GM19324 (cell line): ENCODE measurements around the gene NEAT1.
A peak's percentile ranks its signal among the peaks of the same experiment; 100 is the strongest.

Experiments
- ATAC-seq: cut with Tn5 transposase; IDR thresholded peaks from one replicate; pipeline ENCODE4 v1.9.1; 2021; ENCODE audit warnings: mild to moderate bottlenecking, moderate library complexity; ENCODE audit not compliant: unreplicated experiment, low FRiP score

Gene NEAT1

DNA sequence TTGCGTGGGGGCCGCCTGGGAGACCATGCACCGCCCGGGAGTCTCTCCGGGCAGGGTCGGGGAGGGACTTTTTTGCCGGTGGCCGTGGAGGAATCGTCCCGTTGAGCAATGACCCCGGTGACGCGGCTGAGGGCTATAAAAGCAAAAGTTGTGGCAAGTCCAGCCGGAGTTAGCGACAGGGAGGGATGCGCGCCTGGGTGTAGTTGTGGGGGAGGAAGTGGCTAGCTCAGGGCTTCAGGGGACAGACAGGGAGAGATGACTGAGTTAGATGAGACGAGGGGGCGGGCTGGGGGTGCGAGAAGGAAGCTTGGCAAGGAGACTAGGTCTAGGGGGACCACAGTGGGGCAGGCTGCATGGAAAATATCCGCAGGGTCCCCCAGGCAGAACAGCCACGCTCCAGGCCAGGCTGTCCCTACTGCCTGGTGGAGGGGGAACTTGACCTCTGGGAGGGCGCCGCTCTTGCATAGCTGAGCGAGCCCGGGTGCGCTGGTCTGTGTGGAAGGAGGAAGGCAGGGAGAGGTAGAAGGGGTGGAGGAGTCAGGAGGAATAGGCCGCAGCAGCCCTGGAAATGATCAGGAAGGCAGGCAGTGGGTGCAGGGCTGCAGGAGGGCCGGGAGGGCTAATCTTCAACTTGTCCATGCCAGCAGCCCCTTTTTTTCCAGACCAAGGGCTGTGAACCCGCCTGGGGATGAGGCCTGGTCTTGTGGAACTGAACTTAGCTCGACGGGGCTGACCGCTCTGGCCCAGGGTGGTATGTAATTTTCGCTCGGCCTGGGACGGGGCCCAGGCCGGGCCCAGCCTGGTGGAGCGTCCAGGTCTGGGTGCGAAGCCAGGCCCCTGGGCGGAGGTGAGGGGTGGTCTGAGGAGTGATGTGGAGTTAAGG is at the start of gene NEAT1:
TSS of gene NEAT1 (plus strand) at position 166 of the 883 bp plus-strand sequence.
- no peak for ATAC-seq

DNA sequence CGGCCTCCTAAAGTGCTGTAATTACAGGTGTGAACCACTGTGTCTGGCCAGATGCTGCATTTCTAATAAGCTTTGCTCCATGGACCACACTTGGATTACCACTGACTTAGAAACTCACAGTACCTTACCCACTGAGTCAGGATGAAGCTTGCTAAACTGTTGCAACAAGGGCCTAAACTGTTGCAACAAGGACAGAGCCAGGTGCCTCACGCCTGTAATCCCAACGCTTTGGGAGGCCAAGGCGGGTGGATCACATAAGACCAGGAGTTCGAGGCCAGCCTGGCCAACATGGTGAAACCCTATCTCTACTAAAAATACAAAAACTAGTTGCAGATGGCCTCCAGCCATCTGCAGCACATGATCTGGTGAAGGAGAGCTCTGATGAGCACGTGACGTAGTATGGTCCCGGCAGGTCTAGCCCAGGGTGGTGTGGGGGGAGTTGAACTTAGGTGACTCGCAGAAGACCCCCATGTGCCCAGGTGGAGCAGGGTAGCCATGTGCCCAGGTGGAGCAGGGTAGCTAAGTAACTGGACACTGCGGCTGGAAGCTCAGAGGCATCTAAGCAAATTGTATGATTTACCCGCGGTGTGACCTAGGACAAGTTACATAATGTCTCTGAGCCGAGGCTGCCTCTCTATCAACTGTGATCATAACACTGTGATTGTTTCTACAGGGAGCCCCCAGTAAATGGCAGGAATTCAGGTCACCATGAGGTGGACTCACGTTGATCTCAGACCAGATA is 48.6 kb upstream of the NEAT1 start:
- ATAC-seq: no peak

DNA sequence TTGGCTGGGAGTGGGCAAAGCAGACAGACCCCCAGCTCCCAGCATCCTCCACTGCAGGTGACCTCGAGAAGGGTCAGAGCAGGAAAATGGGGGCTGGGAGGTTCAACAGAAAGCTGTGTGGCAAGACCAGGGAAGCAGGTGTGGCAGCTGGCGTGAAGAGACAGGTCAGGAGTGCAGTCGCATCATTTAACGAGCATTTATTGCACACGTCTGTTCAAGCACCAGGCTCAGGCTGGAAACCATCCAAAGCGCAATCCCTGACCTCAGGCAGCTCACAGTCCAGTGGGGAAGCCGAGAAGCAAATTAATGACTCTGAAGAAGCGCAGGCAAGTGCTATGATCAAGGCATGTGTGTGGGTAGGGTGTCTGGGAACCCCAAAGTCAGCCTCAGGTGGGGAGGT is 47.6 kb upstream of the NEAT1 start:
- no peak for ATAC-seq

DNA sequence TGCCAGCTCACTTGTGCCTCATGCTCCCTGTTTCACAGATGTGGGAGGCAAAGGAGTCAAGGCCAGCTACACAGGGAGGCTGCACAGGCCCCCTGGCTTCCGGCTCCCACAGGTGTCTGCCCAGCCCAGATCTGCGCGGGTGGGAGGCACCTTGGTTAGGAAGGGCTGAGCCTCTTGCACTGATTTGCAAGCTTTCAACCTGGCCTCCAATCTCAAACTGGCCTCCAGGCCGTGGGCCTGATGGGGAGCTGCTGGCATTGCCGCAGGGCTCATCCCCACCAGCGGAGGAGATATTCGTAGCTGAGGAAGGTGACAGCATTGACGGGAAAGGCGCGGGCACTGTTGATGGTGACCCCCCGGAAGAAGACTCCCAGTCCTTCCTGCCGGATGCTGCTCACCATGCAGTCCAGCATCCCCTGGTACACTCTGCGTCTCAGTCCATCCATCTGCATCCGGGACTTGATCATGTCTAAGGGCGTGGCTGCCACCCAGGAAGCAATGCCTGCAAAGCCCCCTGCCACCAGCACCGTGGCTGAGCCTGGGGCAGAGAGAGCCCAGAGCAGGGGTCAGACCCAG is 46.4 kb upstream of the NEAT1 start:
- no peak for ATAC-seq

DNA sequence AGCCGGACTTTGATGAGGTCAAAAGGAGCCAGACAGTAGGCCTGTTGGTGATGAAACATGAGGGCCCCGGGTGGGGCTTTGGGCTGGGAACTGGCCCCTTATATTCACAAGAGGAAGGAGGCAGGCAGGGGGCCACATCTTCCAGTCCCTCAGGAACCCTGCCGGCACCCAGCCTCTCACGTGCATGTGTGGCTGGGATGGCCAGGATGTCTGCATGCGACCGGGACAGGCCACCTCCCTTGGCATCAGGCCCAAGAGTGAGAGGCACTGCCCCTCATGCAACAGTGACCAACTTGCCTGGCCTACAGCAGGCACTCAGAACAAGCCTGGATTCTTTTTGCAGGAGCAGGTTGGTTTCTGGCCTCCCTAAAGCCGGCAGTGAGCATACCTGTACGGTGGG is 45.6 kb upstream of the NEAT1 start:
- ATAC-seq: no peak

DNA sequence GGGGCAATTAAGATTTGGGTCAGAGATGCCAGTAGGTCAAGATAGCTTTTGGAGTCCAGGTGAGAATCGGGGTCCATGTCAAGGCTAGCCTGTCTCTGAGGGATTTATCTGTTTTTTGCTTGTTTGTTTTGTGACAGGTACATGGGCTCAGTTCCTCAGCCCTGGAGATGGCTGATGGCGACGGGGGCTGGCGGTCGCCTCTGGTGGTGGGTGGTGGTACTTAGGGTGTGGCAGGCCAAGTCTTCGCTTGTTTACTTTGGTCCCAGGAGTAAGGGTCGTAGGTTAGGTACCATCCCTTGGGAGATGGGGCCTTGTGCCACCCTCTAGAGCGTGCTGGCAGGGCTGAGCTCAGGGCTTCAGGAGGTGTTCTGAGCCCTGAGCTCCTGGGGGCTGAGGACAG is 44.8 kb upstream of the NEAT1 start:
- no peak for ATAC-seq

DNA sequence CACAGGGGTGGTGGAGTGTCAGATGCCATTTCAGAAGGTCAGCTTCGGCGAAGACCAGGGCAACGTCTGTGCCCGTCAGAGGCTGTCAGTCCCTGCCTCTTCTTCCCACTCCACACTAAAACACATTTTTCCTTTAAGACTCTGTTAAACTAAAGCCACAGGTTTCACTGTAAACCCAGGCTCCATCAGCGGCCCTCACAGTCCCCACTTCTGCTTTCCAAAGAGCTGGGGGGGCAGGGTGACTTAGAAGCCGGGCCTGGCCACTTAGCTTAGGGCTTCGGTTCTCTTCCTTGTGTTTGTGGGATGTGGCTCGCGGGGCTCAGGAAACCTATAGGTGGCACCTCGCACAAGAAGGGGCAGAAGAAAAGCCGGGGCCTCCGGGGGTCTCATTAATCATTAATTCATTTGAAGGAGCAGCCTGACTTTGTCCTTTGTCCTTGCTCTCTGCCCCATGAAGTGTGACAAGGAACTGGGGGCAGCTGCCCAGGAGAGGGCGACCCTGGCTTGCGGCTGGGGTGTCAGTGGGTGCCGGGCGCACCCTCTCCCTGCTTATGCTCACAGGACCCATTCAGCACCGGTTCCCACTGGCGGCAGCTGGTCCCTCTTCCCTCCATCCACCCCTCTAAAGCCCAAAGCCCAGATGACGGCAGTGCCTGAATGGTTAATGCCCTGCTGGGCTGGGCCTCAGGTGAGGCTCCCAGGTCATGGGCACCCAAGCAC is 44.2 kb upstream of the NEAT1 start:
- ATAC-seq: no peak

DNA sequence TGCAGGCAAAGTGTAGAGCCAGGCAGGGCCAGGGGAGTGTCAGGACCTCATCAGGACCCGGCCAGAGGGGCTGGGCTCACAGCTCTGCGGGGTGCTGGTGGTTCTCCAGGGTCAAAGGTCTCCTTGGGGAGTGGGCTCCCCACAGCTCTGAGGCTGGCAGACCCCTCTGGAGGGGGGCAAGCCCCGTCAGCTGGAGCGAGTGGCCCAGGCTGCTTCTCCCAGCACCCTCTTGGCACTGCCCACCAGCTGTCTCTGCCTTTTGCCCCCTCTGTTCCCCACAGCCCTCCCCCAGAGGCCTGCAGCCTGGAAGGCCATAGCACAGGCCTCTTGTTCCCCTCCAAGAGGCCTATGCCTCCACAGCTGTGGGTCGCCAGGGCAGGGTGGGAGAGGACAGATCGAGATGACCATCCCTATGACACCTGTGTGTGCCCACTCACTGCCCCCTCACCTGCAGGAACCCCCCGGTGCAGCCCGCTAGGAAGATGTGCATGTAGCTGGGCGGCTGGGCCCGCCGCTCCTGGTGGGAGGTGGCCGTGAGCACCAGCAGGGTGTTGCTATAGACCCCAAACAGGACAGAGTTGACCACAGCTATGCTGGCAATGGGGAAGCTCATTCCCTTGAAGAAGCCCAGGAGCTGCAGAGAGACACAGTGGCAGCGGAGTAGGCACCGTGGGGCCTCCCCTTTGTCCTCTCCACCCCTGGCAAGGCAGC is 43.5 kb upstream of the NEAT1 start:
- no peak for ATAC-seq

DNA sequence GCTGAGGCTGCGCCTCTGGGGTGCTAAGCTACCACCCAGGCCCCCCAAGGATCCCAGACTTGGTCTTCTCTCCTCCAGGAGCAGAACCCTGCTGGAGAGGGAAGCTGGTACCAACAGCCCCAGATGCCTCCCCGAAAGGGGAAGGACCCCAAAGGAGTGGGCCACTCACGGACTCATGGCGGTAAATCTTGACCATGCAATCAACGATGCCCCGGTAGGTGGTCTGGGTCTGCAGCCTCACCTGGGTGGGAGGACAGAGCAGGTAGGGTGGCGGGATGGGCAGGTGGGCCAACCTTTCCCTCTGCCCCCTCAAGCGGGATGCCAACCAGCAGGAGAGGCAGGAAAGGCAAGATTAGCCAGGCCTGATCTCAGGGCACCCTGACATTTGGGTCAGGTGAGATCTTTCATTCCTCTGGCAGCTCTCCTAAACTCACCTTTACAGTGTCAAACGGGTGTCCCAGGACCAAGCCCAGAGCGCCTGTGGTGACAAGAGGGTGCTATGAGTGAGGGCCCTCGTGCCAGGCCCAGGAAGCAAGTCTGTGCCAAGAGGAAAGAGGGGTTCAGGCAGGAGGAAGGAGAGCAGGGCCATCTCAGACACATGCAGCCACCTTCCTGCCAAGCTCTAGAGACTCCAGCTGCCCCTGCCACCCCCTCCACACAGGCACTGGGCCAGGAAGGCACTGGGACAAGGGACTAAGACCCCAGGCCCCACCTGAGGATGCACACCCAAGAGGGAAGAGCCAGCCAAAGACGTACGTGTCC is 42.7 kb upstream of the NEAT1 start:
- no peak for ATAC-seq

DNA sequence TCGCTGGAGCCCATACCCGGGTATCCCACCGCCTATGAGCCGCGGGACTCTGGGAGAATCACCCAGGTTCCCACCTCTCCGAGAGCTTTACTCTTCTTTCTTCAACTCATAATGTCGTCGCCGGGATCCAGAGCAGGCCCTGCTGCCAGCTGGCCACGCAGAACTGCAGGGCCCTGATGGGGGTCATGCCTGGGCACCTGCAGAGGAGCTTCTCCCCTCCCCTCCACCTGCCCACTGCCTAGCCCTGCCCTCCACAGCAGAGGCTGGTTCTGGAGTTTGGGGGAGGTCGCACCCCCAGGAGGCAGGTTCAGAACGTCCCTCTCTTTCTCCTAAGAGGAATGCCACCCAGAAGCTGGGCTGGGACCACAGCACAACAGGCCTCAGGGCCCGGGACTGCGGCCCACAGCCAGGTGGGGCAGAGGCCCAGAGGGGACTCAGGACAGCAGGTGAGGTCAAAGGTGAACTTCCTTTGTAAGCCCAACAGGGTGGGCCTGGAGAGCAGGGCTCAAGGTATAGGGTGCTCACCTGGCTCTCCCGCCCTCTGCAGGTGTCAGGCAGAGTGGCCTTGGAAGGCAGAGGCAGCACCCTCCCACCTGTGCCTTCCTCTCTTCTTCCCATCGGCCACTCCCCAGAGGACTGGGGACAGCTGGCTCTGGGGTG is 42.0 kb upstream of the NEAT1 start:
- no peak for ATAC-seq

DNA sequence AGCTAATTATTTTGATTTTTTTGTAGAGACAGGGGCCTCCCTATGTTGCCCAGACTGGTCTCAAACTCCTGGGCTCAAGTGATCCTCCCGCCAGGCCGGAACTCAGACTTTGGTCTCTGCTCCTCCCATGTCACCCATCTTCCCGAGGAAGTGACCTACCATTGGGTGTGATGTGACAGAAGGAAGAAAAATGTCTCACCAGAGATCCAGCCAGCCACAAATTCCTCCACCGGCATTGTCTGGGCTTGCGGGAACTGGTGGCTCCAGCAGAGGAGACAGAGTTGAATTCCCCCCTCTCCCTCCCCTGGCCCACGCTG is 40.9 kb upstream of the NEAT1 start:
- peak; percentile 9 for ATAC-seq

DNA sequence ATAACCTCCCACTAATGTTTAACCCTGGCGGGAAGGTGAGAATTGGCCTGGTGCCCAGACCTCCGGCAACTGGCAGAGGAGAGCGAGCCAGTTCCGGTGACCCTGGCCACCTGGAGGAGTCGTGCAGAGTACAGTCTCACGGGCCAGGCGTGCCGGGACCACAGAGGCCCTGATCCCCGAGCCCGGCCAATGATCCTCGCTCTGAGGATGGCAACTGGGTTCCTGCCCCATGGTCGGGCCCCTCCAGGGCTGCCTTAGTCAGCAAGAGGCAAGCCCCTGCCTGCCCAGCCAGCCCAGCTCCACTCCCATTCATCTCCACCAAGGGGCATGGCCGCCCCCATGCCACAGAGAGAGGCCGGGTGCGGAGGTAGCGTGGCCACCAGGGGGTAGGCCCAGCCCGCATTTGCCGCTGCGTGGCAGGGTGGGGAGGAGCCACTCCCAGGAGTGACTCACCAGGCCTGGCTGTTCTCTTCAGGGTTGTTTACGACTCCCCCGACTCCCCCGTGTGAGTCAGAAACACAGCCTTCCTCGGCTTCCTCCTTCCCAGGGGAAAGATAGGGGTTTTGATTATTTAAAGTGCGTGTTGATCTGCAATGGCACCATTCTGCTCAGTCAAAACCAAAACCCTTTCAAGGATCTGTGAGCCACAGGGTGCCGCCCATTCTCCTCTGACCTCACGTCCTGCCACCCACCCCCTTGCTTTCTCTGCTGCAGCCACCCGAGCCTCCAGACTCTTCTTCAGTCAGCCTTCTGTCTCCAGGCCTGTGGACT is 40.4 kb upstream of the NEAT1 start, which contains the start of gene SLC25A45:
TSS of gene SLC25A45 (minus strand) at position 614 of the 771 bp plus-strand sequence. CDS start 695 bp downstream, outside the sequence.
- peak; percentile 51 for ATAC-seq

DNA sequence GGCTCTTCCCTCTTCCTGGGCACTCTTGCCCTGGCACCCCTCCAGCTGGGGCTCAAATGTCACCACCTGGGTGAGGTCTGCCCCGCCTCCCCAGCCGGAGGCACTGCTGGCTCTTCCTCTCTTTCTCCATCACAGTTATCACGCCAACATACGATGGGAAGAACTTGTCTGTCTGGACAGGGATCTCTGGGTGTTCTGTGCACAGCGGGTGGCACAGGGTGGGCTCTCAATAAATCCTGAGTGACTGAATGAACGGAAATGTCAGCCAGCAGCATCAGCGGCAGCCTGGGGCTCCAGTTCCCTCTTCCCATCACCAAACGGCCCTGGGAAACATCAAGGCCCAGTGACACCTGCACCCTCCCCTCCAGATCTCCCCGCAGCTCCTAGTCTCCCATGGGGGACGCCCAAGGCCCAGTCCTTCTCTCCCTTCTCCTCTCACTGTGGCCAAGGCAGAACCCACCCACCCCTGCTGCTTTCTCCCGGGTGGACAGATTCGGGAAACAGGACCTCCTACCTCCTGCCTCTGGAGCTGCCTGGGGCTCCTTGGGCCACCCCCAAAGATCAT is 39.7 kb upstream of the NEAT1 start:
- ATAC-seq: no peak

DNA sequence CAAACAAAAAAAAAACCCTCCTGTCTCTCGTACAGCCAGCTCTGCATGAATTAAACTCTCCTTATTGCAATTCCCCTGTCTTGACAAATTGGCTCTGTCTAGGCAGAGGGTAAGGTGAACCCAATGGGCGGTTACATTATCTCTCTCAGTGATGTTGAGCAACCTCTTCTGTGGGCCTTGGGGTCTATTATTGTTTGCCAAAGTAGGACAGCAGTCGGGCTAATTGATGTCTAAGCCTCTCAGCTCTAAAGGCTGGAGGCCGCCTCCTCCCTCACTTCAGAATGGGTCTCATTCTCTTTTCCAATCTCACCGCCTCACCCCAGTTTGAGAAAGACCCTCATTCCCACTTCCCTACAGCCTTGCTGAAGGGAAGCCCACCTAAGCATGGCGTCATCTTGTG is 38.8 kb upstream of the NEAT1 start:
- ATAC-seq: no peak

DNA sequence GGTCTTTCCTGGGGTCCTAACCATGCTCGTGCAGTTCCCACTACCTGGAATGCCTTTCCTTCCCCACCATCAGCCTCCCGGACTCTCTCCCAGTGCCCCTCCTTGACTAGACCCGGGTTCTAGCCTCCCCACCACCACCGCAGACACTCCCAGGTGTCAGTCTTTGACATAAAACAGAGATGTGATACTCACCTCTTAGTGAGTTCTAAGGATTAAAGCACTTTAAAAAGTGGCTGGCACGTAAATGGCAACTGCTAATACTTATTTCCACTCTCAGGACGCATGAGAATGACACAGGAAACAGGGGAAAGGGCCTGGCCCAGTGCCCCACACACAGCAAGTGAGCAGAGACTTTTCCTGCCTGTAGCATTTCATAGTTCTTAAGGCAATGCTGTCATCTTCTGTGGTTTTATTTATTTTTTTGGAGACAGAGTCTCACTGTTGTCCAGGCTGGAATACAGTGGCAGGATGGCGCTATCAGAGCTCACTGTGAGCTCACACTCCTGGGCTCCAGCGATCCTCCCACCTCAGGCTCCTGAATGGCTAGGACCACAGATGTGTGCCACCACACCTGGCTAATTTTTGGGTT is 38.2 kb upstream of the NEAT1 start:
- ATAC-seq: no peak

DNA sequence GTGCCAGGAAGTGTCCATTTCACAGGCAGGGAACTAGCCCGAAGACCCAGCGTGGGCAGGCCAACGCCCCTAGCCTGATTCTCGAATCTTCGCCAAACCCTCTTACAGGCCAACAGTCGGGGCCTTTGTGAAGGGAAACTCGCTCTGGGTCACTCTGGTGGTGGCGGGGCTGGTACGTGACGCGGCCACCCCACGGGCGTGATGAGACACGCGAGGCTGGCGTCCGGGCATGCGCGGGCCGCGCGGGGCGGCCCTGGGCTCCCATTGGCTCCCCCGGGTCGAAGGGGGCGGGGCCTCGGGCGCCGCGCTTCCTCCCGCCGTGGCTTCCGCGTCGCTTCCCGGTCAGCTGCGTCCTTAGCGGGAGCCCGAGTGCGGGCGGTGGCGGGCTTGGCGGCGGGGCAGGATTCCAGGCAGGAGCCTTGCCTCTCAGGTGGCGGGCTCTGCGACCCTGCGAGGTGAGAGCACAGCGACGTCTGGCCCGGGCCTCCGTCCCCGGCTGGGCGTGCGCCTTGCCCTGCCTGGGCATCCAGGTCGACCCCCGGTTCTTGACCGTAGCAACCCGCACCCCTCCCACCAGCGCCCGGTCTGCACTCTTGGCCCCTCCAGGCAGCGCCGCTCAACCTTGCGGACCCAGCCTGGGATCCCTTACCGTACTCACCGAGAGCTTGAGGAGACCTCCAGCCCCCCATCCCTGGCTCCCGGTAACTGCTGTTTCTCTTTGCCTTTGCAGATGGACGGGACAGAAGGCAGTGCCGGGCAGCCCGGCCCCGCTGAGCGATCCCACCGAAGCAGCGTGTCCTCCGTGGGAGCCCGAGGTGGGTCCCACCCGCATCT is 36.1 kb upstream of the NEAT1 start, which contains the start of gene FRMD8:
TSS of gene FRMD8 (plus strand) at position 331 of the 834 bp plus-strand sequence. CDS start at position 731, 400 bp downstream.
- ATAC-seq: peak; percentile 47

DNA sequence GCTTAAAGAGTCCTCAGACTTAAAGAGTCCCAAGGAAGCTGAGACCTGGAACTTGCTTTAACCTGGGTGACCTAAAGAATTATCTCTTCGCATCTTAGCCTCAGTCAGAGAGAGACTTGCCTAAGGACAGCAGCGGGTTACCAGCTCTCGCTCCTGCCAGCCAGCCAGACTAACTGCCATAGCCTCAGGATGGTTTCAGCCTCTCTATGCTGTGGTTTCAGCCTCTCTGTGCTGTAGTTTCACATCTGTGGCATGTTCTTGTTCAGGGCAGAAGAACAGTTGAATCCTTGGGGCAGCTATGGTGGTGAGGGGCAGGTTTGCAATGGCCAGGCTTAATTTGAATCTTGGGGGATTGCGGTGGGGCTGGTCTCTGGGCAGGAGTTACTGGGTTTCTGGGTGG is 33.9 kb upstream of the NEAT1 start:
- ATAC-seq: no peak
